A172 (cell line): ENCODE data around the gene ATG4A. TPM values are rescaled to one million over a fixed set of nuclear protein-coding genes. Genes with fewer than 3 reads are reported as not detected.
A peak's percentile ranks its signal among the peaks of the same experiment; 100 is the strongest.

Experiments used
- DNase-seq: peaks from one replicate; pipeline ENCODE4 v3.0.0-alpha.2; 2015; ENCODE audit warnings: low spot score
- total RNA-seq: library from RNA; depleted of rRNA; stranded (reverse); fragments of >200 nt; shearing (Covaris generic); gene quantifications from 2 replicates; pipeline ENCODE4 v1.2.3, GENCODE V29; 2014; rRNA removed

ATG4A gene, protein sequence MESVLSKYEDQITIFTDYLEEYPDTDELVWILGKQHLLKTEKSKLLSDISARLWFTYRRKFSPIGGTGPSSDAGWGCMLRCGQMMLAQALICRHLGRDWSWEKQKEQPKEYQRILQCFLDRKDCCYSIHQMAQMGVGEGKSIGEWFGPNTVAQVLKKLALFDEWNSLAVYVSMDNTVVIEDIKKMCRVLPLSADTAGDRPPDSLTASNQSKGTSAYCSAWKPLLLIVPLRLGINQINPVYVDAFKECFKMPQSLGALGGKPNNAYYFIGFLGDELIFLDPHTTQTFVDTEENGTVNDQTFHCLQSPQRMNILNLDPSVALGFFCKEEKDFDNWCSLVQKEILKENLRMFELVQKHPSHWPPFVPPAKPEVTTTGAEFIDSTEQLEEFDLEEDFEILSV
- total RNA-seq: 7.6 and 9.0 TPM in 2 replicates

DNA sequence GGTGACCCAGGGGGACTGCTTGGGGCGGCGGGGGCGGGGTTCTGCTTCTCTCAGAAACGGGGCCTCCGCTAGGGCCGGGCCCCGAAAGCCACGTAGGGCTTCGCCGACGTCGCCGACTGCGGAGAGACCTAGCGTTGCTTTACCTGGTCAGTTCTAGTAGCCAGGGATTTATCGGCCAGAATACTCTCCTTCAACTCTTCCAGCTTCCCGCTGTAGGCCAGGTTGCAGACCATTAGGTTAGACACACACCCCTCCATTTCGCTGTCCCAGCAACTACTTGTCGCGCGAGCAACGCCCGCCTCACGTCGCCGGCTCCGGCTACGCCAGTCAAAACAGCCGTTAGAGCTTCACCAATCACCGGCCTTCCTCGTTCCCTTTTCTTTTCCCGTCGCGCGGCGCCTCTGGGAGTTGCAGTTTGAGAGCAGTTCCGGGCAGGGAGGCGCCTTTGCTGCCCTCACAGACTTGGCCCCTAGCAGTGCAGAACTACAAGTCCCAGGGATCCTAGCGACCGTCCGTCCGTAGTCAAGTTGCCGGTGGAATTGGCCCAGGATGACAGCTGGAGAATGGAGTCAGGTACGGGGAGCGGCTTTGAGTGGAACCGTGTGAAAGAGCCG is at the start of gene ATG4A, which contains the start of gene PSMD10:
Gene ATG4A, plus strand, starts transcription at position 515 of the 614 bp plus-strand sequence. Its CDS starts 49 bp downstream, at position 564.
Gene PSMD10, minus strand, starts transcription at position 279 of the 614 bp plus-strand sequence. Its CDS starts 22 bp downstream, at position 257.
- peak; percentile 79 for DNase-seq

GRCh38 chrX:108044554-108045256 is 46.9 kb upstream of the ATG4A start, which contains the start of gene VSIG1:
Gene VSIG1 (plus strand): TSS chrX:108045065. CDS start chrX:108045131, 66 bp downstream.
- DNase-seq: no peak

- no peak for DNase-seq
Observed at GRCh38 chrX:108049649-108050048, 41.9 kb upstream of the ATG4A start.

- no peak for DNase-seq
Observed at GRCh38 chrX:108053218-108053617, 38.4 kb upstream of the ATG4A start.

- no peak for DNase-seq
Observed at GRCh38 chrX:108055546-108055945, 36.0 kb upstream of the ATG4A start.

- DNase-seq: no peak
Observed at GRCh38 chrX:108059801-108060200, 31.8 kb upstream of the ATG4A start.

DNA sequence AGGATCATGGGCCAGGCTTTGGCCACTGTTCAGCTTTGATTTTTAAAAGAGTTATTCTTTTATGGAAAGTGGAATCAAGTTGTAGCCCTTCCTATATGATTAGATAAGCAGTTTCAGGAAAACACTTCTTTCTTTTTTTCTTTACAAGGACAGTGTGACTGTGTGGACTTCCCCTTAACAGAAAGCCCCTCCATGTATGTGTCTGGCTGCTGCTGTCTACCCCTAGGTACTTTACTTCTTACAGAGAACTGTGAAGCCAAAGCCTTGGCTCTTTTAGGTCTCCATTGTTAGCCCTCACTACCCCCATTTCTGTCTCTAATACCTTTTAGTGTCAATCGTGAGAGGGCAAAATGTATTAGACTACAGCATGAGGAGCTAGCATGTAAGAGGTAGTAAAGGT is 27.6 kb upstream of the ATG4A start:
- no peak for DNase-seq

DNA sequence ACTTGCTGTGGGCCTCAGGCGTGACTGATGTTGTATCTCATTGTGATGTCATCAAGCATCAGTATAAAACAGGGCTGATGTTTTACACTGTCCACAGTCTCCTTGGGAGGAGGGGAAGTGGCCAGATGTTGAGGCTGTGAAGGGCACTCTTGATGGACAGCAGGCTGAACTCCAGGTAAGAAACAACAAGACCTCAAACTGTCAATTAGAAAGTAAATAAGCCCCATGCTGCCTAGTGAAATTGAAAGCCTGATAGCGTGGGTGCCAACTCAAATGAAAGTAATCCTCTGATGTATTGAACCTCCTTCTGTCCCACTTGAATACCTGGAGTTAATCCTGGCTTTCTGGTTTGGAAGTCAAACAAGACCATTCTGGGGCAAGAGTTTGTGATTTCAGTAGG is 27.0 kb upstream of the ATG4A start:
- no peak for DNase-seq

DNA sequence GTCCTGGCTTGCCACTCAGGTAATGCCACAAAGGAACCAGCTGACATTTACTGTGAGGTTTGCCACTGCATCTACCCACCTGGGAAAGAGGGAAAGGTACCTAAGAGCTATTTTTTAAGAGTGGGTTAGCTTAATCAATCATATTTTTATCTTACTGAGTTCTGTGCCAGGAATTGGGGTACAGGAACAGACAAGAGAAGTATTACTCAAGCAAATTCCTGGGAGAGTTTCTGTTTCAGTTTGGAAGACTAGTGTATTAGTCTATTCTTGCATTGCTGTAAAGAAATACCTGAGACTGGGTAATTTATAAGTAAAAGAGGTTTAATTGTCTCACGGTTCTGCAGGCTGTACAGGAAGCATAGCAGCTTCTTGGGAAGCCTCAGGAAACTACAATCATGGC is 23.5 kb upstream of the ATG4A start:
- no peak for DNase-seq

- no peak for DNase-seq
Observed at GRCh38 chrX:108070891-108071290, 20.7 kb upstream of the ATG4A start.

DNA sequence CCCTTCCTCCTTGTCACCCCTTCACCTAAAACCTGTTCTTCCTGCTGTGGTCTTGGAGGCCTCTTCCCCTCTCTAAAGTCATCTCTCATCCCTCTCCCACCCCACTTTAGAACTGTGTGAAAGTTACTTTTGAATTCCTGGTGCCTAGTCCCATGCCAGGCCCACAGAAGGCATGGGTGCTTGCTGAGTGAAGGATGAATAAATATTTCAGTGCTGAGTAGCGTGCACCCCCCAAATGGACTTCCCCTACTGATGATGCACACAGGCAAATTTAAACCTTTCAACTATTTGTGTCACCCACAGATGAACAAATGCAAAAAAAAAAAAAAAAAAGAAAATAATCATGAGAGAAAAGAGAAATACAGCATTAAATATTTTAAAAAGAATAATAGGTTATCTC is 20.0 kb upstream of the ATG4A start:
- DNase-seq: no peak

- peak; percentile 11 for DNase-seq
Observed at GRCh38 chrX:108072746-108073145, 18.8 kb upstream of the ATG4A start.

- DNase-seq: no peak
Observed at GRCh38 chrX:108081110-108081509, 10.5 kb upstream of the ATG4A start.

DNA sequence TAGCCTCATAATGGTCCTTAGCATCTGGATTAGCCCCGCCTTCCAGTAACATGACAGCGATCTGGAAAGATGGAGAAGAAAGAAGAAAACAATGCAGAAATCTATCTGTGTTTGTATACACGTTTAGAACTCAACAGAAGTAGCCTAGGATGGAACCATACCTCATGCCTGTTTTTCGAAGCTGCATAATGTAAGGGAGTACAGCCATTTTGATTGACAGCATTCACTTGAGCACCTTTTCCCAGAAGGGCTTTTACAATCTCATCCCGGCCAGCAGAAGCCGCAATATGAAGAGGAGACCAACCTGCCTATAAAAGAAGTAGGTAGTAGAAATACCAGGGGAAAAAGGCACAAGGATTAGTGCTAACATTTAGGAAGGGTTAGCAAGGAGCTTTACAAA is 3.8 kb upstream of the ATG4A start:
- DNase-seq: no peak

- no peak for DNase-seq
Observed at GRCh38 chrX:108088511-108088910, 3.1 kb upstream of the ATG4A start.

GRCh38 chrX:108090491-108091263 is 901 bp upstream of the ATG4A start:
- no peak for DNase-seq

DNA sequence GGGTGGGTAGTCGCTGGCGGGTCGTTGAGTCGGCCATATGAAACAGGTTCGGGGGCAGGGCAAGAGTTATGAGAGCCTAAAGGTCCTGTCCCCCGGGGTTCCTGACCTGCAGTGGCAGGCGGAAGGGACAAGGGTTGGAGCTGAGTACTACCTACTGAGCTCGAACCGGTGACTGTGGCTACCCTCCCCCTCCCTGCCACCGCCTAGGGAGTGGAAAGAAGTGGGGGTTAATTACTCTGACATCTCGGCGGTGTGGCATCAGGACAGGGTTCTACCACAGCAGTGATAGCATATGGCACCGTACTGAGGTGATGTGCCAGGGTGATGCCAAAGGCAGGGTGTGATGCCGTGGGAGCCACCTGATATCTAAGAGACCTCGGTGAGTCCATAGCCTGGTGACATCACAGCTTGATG is 307 bp downstream of the ATG4A start:
- DNase-seq: no peak

- no peak for DNase-seq
Observed at GRCh38 chrX:108097380-108097779, 5.8 kb downstream of the ATG4A start.

GRCh38 chrX:108105473-108105872 is 13.9 kb downstream of the ATG4A start:
- no peak for DNase-seq

- no peak for DNase-seq
Observed at GRCh38 chrX:108114541-108114940, 23.0 kb downstream of the ATG4A start.

DNA sequence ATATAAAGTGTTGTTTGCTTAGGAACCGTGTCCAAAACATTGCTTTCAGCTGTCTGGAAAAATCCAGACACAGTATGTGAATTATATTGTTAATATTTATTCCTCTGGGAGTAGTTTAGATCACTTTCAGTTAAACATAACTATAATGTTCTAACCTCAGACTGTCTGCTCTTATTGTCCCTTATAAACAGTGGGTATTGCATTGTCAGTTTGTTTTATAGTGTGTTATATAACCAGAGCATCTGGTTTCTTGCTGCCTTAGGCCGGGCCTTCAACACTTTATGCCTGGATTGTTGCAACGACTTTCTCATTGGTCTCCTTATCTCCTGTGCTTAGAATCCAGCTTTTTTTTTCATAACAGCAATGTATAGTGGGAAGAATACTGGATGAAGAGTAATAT is 26.4 kb downstream of the ATG4A start:
- no peak for DNase-seq

- no peak for DNase-seq
Observed at GRCh38 chrX:108121291-108121690, 29.7 kb downstream of the ATG4A start.
